Caco-2 (cell line): Measurements from ENCODE around the gene FZD4. TPM values are rescaled to one million over a fixed set of nuclear protein-coding genes. Genes with fewer than 3 reads are reported as not detected.
"Not testable (repeated sequence)": the region's sequence is repeated elsewhere in the genome, so short reads cannot be mapped to it uniquely, and the experiment has no call there.

Experiments
- BruUV-seq: library from RNA; stranded (reverse); fragments of 400-500 nt; replicated peaks from 2 replicates; lab custom pipeline; 2021; lab: Mats Ljungman, UMichigan
- CTCF ChIA-PET: fragments of 300-600 bp; sonication (Branson Sonifier 250); formaldehyde crosslinking; loops from one replicate; lab custom pipeline; 2022; ENCODE audit warnings: antibody characterized with exemption; lab: Charles Lee
- POLR2A ChIA-PET: fragments of 300-600 bp; sonication (Branson Sonifier 250); formaldehyde crosslinking; loops from one replicate; lab custom pipeline; 2022; ENCODE audit warnings: antibody characterized with exemption; lab: Charles Lee
- DNase-seq, 2 experiments: peaks; one replicate each; pipeline versions ENCODE4 v3.0.0 to v3.0.0-alpha.2; 2020 to 2022
- H3K27me3 ChIP-seq: replicated peaks from 2 replicates; pipeline ENCODE4 v1.6.0; 2011; ENCODE audit warnings: low read length; ENCODE audit not compliant: control insufficient read depth, insufficient read depth
- H3K36me3 ChIP-seq: 2 replicates; pipeline ENCODE4 v1.5.1; 2011; ENCODE audit warnings: low read length; ENCODE audit not compliant: control insufficient read depth, insufficient read depth
- H3K4me1 ChIP-seq: fragments of 250-450 bp; sonication (Bioruptor Pico); 2 replicates; pipeline ENCODE4 v1.5.1; 2020; ENCODE audit warnings: mild to moderate bottlenecking
- H3K4me3 ChIP-seq: 2 replicates; pipeline ENCODE4 v1.5.1; 2011; ENCODE audit warnings: low read depth, mild to moderate bottlenecking, control low read depth, low read length
- H3K9me3 ChIP-seq: fragments of 250-450 bp; sonication (Bioruptor Pico); 2 replicates; pipeline ENCODE4 v1.5.1; 2020; ENCODE audit warnings: mild to moderate bottlenecking, moderate library complexity
- H3K27ac Mint-ChIP-seq: one replicate; pipeline ENCODE4 v1.8.0; 2022; ENCODE audit warnings: mixed read lengths; ENCODE audit not compliant: unreplicated experiment
- H3K27me3 Mint-ChIP-seq: one replicate; pipeline ENCODE4 v1.8.0; 2022; ENCODE audit warnings: mixed read lengths; ENCODE audit not compliant: insufficient read depth, unreplicated experiment
- H3K36me3 Mint-ChIP-seq: one replicate; pipeline ENCODE4 v1.8.0; 2022; ENCODE audit warnings: mild to moderate bottlenecking, mixed read lengths; ENCODE audit not compliant: insufficient read depth, unreplicated experiment
- H3K4me1 Mint-ChIP-seq: one replicate; pipeline ENCODE4 v1.8.0; 2022; ENCODE audit warnings: low read depth, mixed read lengths; ENCODE audit not compliant: unreplicated experiment
- H3K4me3 Mint-ChIP-seq: one replicate; pipeline ENCODE4 v1.8.0; 2022; ENCODE audit warnings: mild to moderate bottlenecking, moderate library complexity, mixed read lengths; ENCODE audit not compliant: unreplicated experiment
- H3K9me3 Mint-ChIP-seq: one replicate; pipeline ENCODE4 v1.8.0; 2022; ENCODE audit warnings: mixed read lengths; ENCODE audit not compliant: unreplicated experiment
- intact Hi-C: fragments of 100-400 bp; cut with micrococcal nuclease; formaldehyde crosslinking; loops from one replicate; pipeline ENCODE4 v1.10.0; 2022; ENCODE audit not compliant: unreplicated experiment
- total RNA-seq: library from RNA; stranded (reverse); gene quantifications from 2 replicates; pipeline ENCODE4 v1.2.3, GENCODE V29; 2022
- TF ChIP-seq, protein P1 (sequence below), 2 experiments: fragments of 200-600 bp in 1 of 2; IDR thresholded peaks; 1 replicate in 1 of 2; 2 replicates in 1 of 2; pipeline versions ENCODE4 v1.5.1 to v1.8.0; 2011 to 2022; ENCODE audit warnings: antibody characterized with exemption in 1 of 2, control low read depth in 1 of 2, inconsistent platforms in 1 of 2, low read depth in 1 of 2, low read length in 1 of 2, mild to moderate bottlenecking in 1 of 2, moderate library complexity in 1 of 2; ENCODE audit not compliant: insufficient read depth in 1 of 2, severe bottlenecking in 1 of 2, unreplicated experiment in 1 of 2

The FZD4 gene
- total RNA-seq, 1 experiment from 2014 or later = 78.4 TPM

- H3K27ac Mint-ChIP-seq = no peak overlapping the region
- H3K27me3 Mint-ChIP-seq = no peaks in the 10 kb centered on the region
- H3K4me1 Mint-ChIP-seq = peaks cover 20% of the 10 kb centered on the region
- H3K4me3 Mint-ChIP-seq = no peak overlapping the region
- no TSS peak for BruUV-seq
- no peaks in the 10 kb centered on the region for H3K27me3 ChIP-seq
- no peak overlapping the region for H3K4me3 ChIP-seq
- intact Hi-C loops = no loop called here
- peaks cover 18% of the 10 kb centered on the region for H3K4me1 ChIP-seq
- ChIA-PET POLR2A (no interaction called here), CTCF (interaction anchor here (0.6 to 3.3 kb wide), 5 partner anchors 15 to 557 kb away, joined by 3 to 13 read pairs (median 4); no protein-coding TSS in a partner anchor)
- peaks cover 16% of the 10 kb centered on the region for H3K9me3 Mint-ChIP-seq
- H3K36me3 ChIP-seq = no peaks in the 10 kb centered on the region
- peaks cover 7% of the 10 kb centered on the region for H3K36me3 Mint-ChIP-seq
- DNase-seq = no peak
- H3K9me3 ChIP-seq = peaks cover 2% of the 10 kb centered on the region; the same call in 1 of the 2 replicates
- TF ChIP-seq, protein P1, sequence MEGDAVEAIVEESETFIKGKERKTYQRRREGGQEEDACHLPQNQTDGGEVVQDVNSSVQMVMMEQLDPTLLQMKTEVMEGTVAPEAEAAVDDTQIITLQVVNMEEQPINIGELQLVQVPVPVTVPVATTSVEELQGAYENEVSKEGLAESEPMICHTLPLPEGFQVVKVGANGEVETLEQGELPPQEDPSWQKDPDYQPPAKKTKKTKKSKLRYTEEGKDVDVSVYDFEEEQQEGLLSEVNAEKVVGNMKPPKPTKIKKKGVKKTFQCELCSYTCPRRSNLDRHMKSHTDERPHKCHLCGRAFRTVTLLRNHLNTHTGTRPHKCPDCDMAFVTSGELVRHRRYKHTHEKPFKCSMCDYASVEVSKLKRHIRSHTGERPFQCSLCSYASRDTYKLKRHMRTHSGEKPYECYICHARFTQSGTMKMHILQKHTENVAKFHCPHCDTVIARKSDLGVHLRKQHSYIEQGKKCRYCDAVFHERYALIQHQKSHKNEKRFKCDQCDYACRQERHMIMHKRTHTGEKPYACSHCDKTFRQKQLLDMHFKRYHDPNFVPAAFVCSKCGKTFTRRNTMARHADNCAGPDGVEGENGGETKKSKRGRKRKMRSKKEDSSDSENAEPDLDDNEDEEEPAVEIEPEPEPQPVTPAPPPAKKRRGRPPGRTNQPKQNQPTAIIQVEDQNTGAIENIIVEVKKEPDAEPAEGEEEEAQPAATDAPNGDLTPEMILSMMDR (IDR thresholded peaks at IDR 0.05; ENCODE audit: insufficient read depth in 1 of 2, low read depth in 1 of 2, low read length in 1 of 2, severe bottlenecking in 1 of 2, unreplicated experiment in 1 of 2) = no peak
Measured at GRCh38 chr11:86917589-86917988, 37.6 kb downstream of the FZD4 start.

DNA sequence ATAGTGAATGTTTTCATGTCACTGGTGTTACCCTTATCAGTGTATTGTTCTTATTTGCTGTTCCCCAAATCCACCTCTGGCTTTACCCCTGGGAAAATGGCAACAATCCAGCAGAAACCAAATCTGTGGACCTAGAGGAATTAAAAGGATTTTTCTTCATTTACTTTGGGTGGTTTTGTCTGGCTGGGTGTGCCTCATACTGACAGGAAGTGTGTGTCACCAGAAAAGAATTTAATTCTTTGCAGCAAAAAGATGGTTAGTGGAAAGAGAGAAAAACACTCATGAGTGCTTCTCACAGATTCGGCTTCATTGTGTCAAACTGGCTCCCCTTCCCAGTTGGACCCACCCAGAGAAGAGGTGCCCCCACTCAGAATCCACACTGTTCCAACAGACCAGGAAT, 38.9 kb downstream of the FZD4 start:
- Histone ChIP-seq H3K36me3 (no peaks in the 10 kb centered on the region), H3K9me3 (peaks cover 9% of the 10 kb centered on the region; the same call in 1 of the 2 replicates), H3K4me1 (peaks cover 18% of the 10 kb centered on the region), H3K4me3 (no peak overlapping the region), H3K27me3 (no peaks in the 10 kb centered on the region)
- intact Hi-C loops = no loop called here
- H3K4me3 Mint-ChIP-seq = no peak overlapping the region
- TF ChIP-seq, protein P1 (IDR thresholded peaks at IDR 0.05; ENCODE audit: insufficient read depth in 1 of 2, low read depth in 1 of 2, low read length in 1 of 2, severe bottlenecking in 1 of 2, unreplicated experiment in 1 of 2) = no peak
- ChIA-PET POLR2A (no interaction called here), CTCF (interaction anchor here (3.3 kb wide), 1 partner anchor 46 kb away, joined by 13 read pairs; no protein-coding TSS in a partner anchor)
- peaks cover 24% of the 10 kb centered on the region for H3K9me3 Mint-ChIP-seq
- no TSS peak for BruUV-seq
- peaks cover 7% of the 10 kb centered on the region for H3K36me3 Mint-ChIP-seq
- H3K27me3 Mint-ChIP-seq = no peaks in the 10 kb centered on the region
- DNase-seq = no peak
- H3K27ac Mint-ChIP-seq = peak overlapping the region; percentile 33
- peaks cover 20% of the 10 kb centered on the region for H3K4me1 Mint-ChIP-seq

- H3K4me3 ChIP-seq, H3K36me3 Mint-ChIP-seq, intact Hi-C loops, CTCF ChIA-PET, H3K36me3 ChIP-seq, H3K27me3 ChIP-seq, DNase-seq, H3K27me3 Mint-ChIP-seq, POLR2A ChIA-PET, BruUV-seq, H3K9me3 ChIP-seq, H3K4me3 Mint-ChIP-seq: not testable (repeated sequence)
- H3K4me1 Mint-ChIP-seq = peaks cover 16% of the 10 kb centered on the region
- H3K9me3 Mint-ChIP-seq = peaks cover 24% of the 10 kb centered on the region
- peak overlapping the region; percentile 33 for H3K27ac Mint-ChIP-seq
- H3K4me1 ChIP-seq = peaks cover 18% of the 10 kb centered on the region
Measured at GRCh38 chr11:86915850-86916249, 39.3 kb downstream of the FZD4 start.
